Activated CD8-positive, alpha-beta T cell treated with anti-CD3 and anti-CD28 coated beads, Interleukin-2, amount 10 ng/mL, durations not matched to agents 7 days and 5 days (primary cell): Measurements from ENCODE around the gene LEPROT. TPM values are rescaled to one million over a fixed set of nuclear protein-coding genes. Genes with fewer than 3 reads are reported as not detected.

Experiments used
- ATAC-seq: fragments of 150-1000 bp; cut with Tn5 transposase; one replicate; pipeline ENCODE4 v1.10.0; 2021; ENCODE audit warnings: moderate library complexity
- CTCF ChIA-PET: fragments of 350-600 bp; sonication (Branson Sonifier 250); formaldehyde crosslinking; loops from one replicate; lab custom pipeline; 2021; ENCODE audit warnings: antibody characterized with exemption; lab: Charles Lee
- POLR2A ChIA-PET: fragments of 350-600 bp; sonication (Branson Sonifier 250); formaldehyde crosslinking; loops from one replicate; lab custom pipeline; 2021; ENCODE audit warnings: antibody characterized with exemption; lab: Charles Lee
- DNase-seq: peaks from one replicate; pipeline ENCODE4 v3.0.0-alpha.2; 2020
- H3K27ac Mint-ChIP-seq: one replicate; pipeline ENCODE4 v1.8.0; 2021; ENCODE audit warnings: mild to moderate bottlenecking, mixed read lengths
- H3K27me3 Mint-ChIP-seq: one replicate; pipeline ENCODE4 v1.8.0; 2021; ENCODE audit warnings: low read depth, mixed read lengths
- H3K36me3 Mint-ChIP-seq: one replicate; pipeline ENCODE4 v1.8.0; 2021; ENCODE audit warnings: low read depth, mixed read lengths
- H3K4me1 Mint-ChIP-seq: one replicate; pipeline ENCODE4 v1.8.0; 2021; ENCODE audit warnings: low read depth, mixed read lengths
- H3K4me3 Mint-ChIP-seq: one replicate; pipeline ENCODE4 v1.8.0; 2021; ENCODE audit warnings: mild to moderate bottlenecking, mixed read lengths
- H3K9me3 Mint-ChIP-seq: one replicate; pipeline ENCODE4 v1.8.0; 2022; ENCODE audit warnings: mixed read lengths; ENCODE audit not compliant: insufficient read depth
- total RNA-seq, 2 experiments: library from RNA; stranded (reverse); gene quantifications; one replicate each; pipeline ENCODE4 v1.2.3, GENCODE V29; 2021

The LEPROT gene
- total RNA-seq, 2 experiments from 2014 or later = 12.3 to 13.2 TPM

GRCh38 chr1:65425006-65425405 is 4.5 kb downstream of the LEPROT start:
- Mint-ChIP-seq H3K27ac (no peak overlapping the region), H3K4me1 (peaks cover 9% of the 10 kb centered on the region), H3K36me3 (peaks cover 29% of the 10 kb centered on the region), H3K9me3 (no peaks in the 10 kb centered on the region), H3K27me3 (no peaks in the 10 kb centered on the region), H3K4me3 (no peak overlapping the region)
- no peak for DNase-seq
- ChIA-PET CTCF (interaction anchor here (1.3 kb wide), 1 partner anchor 34 kb away, joined by 4 read pairs; no protein-coding TSS in a partner anchor), POLR2A (no interaction called here)
- no peak for ATAC-seq

GRCh38 chr1:65425697-65426096 is 5.2 kb downstream of the LEPROT start:
- no peaks in the 10 kb centered on the region for H3K9me3 Mint-ChIP-seq
- DNase-seq (no peak), ATAC-seq (no peak)
- peaks cover 8% of the 10 kb centered on the region for H3K4me1 Mint-ChIP-seq
- no peaks in the 10 kb centered on the region for H3K27me3 Mint-ChIP-seq
- POLR2A ChIA-PET = no interaction called here
- CTCF ChIA-PET = interaction anchor here (1.3 kb wide), 1 partner anchor 33 kb away, joined by 4 read pairs; no protein-coding TSS in a partner anchor
- H3K36me3 Mint-ChIP-seq = peaks cover 30% of the 10 kb centered on the region
- H3K27ac Mint-ChIP-seq = no peak overlapping the region
- no peak overlapping the region for H3K4me3 Mint-ChIP-seq

GRCh38 chr1:65429078-65429477 is 8.6 kb downstream of the LEPROT start:
- no peaks in the 10 kb centered on the region for H3K27me3 Mint-ChIP-seq
- no peak overlapping the region for H3K27ac Mint-ChIP-seq
- no peak for ATAC-seq
- peaks cover 11% of the 10 kb centered on the region for H3K4me1 Mint-ChIP-seq
- H3K36me3 Mint-ChIP-seq = peaks cover 34% of the 10 kb centered on the region
- ChIA-PET POLR2A (no interaction called here), CTCF (interaction anchor here (0.9 to 5.6 kb wide), 5 partner anchors 9 to 258 kb away, joined by 5 to 61 read pairs (median 6); partner anchors contain the start of genes LEPR and LEPROT)
- no peak overlapping the region for H3K4me3 Mint-ChIP-seq
- no peak for DNase-seq
- H3K9me3 Mint-ChIP-seq = no peaks in the 10 kb centered on the region

- DNase-seq (no peak), ATAC-seq (no peak)
- ChIA-PET POLR2A (no interaction called here), CTCF (interaction anchor here (0.6 to 5.6 kb wide), 9 partner anchors 9 to 1017 kb away, joined by 3 to 61 read pairs (median 5); partner anchors contain the start of genes LEPR and LEPROT)
- no peak overlapping the region for H3K4me3 Mint-ChIP-seq
- H3K4me1 Mint-ChIP-seq = peaks cover 9% of the 10 kb centered on the region
- H3K27ac Mint-ChIP-seq = no peak overlapping the region
- H3K36me3 Mint-ChIP-seq = peaks cover 28% of the 10 kb centered on the region
- H3K9me3 Mint-ChIP-seq = no peaks in the 10 kb centered on the region
- H3K27me3 Mint-ChIP-seq = no peaks in the 10 kb centered on the region
Measured at GRCh38 chr1:65429806-65430205, 9.3 kb downstream of the LEPROT start.

- Mint-ChIP-seq H3K27ac (no peak overlapping the region), H3K27me3 (no peaks in the 10 kb centered on the region), H3K36me3 (peaks cover 17% of the 10 kb centered on the region), H3K9me3 (no peaks in the 10 kb centered on the region), H3K4me1 (peaks cover 9% of the 10 kb centered on the region), H3K4me3 (no peak overlapping the region)
- CTCF ChIA-PET = interaction anchor here (0.7 to 5.6 kb wide), 17 partner anchors 9 to 1015 kb away, joined by 3 to 61 read pairs (median 4); partner anchors contain the start of genes LEPR and LEPROT
- POLR2A ChIA-PET = no interaction called here
- ATAC-seq (peak; percentile 49), DNase-seq (no peak)
Measured at GRCh38 chr1:65431111-65431705, 10.7 kb downstream of the LEPROT start.

- Mint-ChIP-seq H3K36me3 (peaks cover 14% of the 10 kb centered on the region), H3K27me3 (no peaks in the 10 kb centered on the region), H3K27ac (no peak overlapping the region), H3K4me1 (peaks cover 12% of the 10 kb centered on the region), H3K9me3 (no peaks in the 10 kb centered on the region), H3K4me3 (no peak overlapping the region)
- ATAC-seq (no peak), DNase-seq (no peak)
- CTCF ChIA-PET = interaction anchor here (0.7 to 5.6 kb wide), 2 partner anchors 26 to 255 kb away, joined by 3 to 61 read pairs; no protein-coding TSS in a partner anchor
- POLR2A ChIA-PET = no interaction called here
Measured at GRCh38 chr1:65432918-65433317, 12.4 kb downstream of the LEPROT start.

GRCh38 chr1:65434255-65434654 is 13.8 kb downstream of the LEPROT start:
- no peak overlapping the region for H3K27ac Mint-ChIP-seq
- ChIA-PET POLR2A (no interaction called here), CTCF (interaction anchor here (3.4 kb wide), 1 partner anchor 24 kb away, joined by 19 read pairs; no protein-coding TSS in a partner anchor)
- DNase-seq = no peak
- H3K9me3 Mint-ChIP-seq = no peaks in the 10 kb centered on the region
- no peak for ATAC-seq
- peaks cover 12% of the 10 kb centered on the region for H3K4me1 Mint-ChIP-seq
- peaks cover 11% of the 10 kb centered on the region for H3K36me3 Mint-ChIP-seq
- no peaks in the 10 kb centered on the region for H3K27me3 Mint-ChIP-seq
- H3K4me3 Mint-ChIP-seq = no peak overlapping the region

GRCh38 chr1:65434760-65435159 is 14.3 kb downstream of the LEPROT start:
- no peak for DNase-seq
- no peak overlapping the region for H3K27ac Mint-ChIP-seq
- CTCF ChIA-PET = interaction anchor here (3.4 kb wide), 1 partner anchor 24 kb away, joined by 19 read pairs; no protein-coding TSS in a partner anchor
- H3K27me3 Mint-ChIP-seq = no peaks in the 10 kb centered on the region
- H3K4me3 Mint-ChIP-seq = no peak overlapping the region
- peaks cover 11% of the 10 kb centered on the region for H3K36me3 Mint-ChIP-seq
- H3K9me3 Mint-ChIP-seq = no peaks in the 10 kb centered on the region
- no peak for ATAC-seq
- H3K4me1 Mint-ChIP-seq = peaks cover 12% of the 10 kb centered on the region
- POLR2A ChIA-PET = interaction anchor here (0.7 kb wide), 1 partner anchor 16 kb away, joined by 3 read pairs; no protein-coding TSS in a partner anchor

GRCh38 chr1:65435987-65436386 is 15.5 kb downstream of the LEPROT start:
- ChIA-PET POLR2A (no interaction called here), CTCF (interaction anchor here (1.1 to 3.4 kb wide), 2 partner anchors 23 to 200 kb away, joined by 3 to 19 read pairs; no protein-coding TSS in a partner anchor)
- no peaks in the 10 kb centered on the region for H3K27me3 Mint-ChIP-seq
- H3K4me3 Mint-ChIP-seq = no peak overlapping the region
- peaks cover 17% of the 10 kb centered on the region for H3K4me1 Mint-ChIP-seq
- no peak for DNase-seq
- no peaks in the 10 kb centered on the region for H3K9me3 Mint-ChIP-seq
- H3K36me3 Mint-ChIP-seq = peaks cover 6% of the 10 kb centered on the region
- no peak for ATAC-seq
- no peak overlapping the region for H3K27ac Mint-ChIP-seq

GRCh38 chr1:65437616-65438015 is 17.1 kb downstream of the LEPROT start:
- Mint-ChIP-seq H3K36me3 (peaks cover 1% of the 10 kb centered on the region), H3K27me3 (no peaks in the 10 kb centered on the region), H3K27ac (no peak overlapping the region), H3K9me3 (no peaks in the 10 kb centered on the region), H3K4me3 (no peak overlapping the region), H3K4me1 (peaks cover 13% of the 10 kb centered on the region)
- POLR2A ChIA-PET = no interaction called here
- CTCF ChIA-PET = no interaction called here
- DNase-seq = no peak
- no peak for ATAC-seq

GRCh38 chr1:65440322-65440900 is 19.9 kb downstream of the LEPROT start:
- no peak for DNase-seq
- ATAC-seq = no peak
- H3K4me3 Mint-ChIP-seq = no peak overlapping the region
- no peak overlapping the region for H3K27ac Mint-ChIP-seq
- H3K4me1 Mint-ChIP-seq = peaks cover 13% of the 10 kb centered on the region
- H3K27me3 Mint-ChIP-seq = no peaks in the 10 kb centered on the region
- no peaks in the 10 kb centered on the region for H3K9me3 Mint-ChIP-seq
- no peaks in the 10 kb centered on the region for H3K36me3 Mint-ChIP-seq
- CTCF ChIA-PET = interaction anchor here (1.0 to 2.6 kb wide), 3 partner anchors 9 to 19 kb away, joined by 5 to 7 read pairs (median 5); no protein-coding TSS in a partner anchor
- POLR2A ChIA-PET = no interaction called here

GRCh38 chr1:65440915-65441314 is 20.4 kb downstream of the LEPROT start:
- ATAC-seq = no peak
- Mint-ChIP-seq H3K4me3 (no peak overlapping the region), H3K27me3 (no peaks in the 10 kb centered on the region), H3K9me3 (no peaks in the 10 kb centered on the region), H3K27ac (no peak overlapping the region), H3K36me3 (no peaks in the 10 kb centered on the region), H3K4me1 (peaks cover 13% of the 10 kb centered on the region)
- ChIA-PET POLR2A (no interaction called here), CTCF (interaction anchor here (1.0 to 2.6 kb wide), 2 partner anchors 9 to 18 kb away, joined by 5 to 7 read pairs; no protein-coding TSS in a partner anchor)
- no peak for DNase-seq
